WTC11 (cell line): ENCODE data around the gene SKP1. TPM values are rescaled to one million over a fixed set of nuclear protein-coding genes. Genes with fewer than 3 reads are reported as not detected.

Experiments used
- ATAC-seq: fragments of 200-7000 bp; cut with Tn5 transposase; 2 replicates; pipeline ENCODE4 v1.10.0; 2021; ENCODE audit warnings: mild to moderate bottlenecking, moderate library complexity
- CTCF ChIA-PET: fragments of 300-600 bp; sonication (Branson Sonifier 250); formaldehyde crosslinking; loops from one replicate; lab custom pipeline; 2021; ENCODE audit warnings: antibody characterized with exemption; lab: Charles Lee
- POLR2A ChIA-PET: fragments of 350-600 bp; sonication (Branson Sonifier 250); formaldehyde crosslinking; loops from one replicate; lab custom pipeline; 2021; ENCODE audit warnings: antibody characterized with exemption; lab: Charles Lee
- DNase-seq: peaks from one replicate; pipeline ENCODE4 v3.0.0; 2021; ENCODE audit warnings: low spot score
- H3K27ac Mint-ChIP-seq: 2 replicates; pipeline ENCODE4 v1.8.0; 2021; ENCODE audit warnings: mixed read lengths
- H3K27me3 Mint-ChIP-seq: 2 replicates; pipeline ENCODE4 v1.8.0; 2021; ENCODE audit warnings: low read depth, mild to moderate bottlenecking, moderate library complexity, mixed read lengths
- H3K36me3 Mint-ChIP-seq: 2 replicates; pipeline ENCODE4 v1.8.0; 2021; ENCODE audit warnings: mixed read lengths
- H3K4me1 Mint-ChIP-seq: 2 replicates; pipeline ENCODE4 v1.8.0; 2022; ENCODE audit warnings: mixed read lengths
- H3K4me3 Mint-ChIP-seq: 2 replicates; pipeline ENCODE4 v1.8.0; 2021; ENCODE audit warnings: mild to moderate bottlenecking, moderate library complexity, mixed read lengths
- H3K9me3 Mint-ChIP-seq: 2 replicates; pipeline ENCODE4 v1.8.0; 2021; ENCODE audit warnings: mixed read lengths
- ATF1 ChIP-seq: sonication (generic); formaldehyde crosslinking; IDR thresholded peaks from 2 replicates; pipeline ENCODE4 v1.8.1; 2023; ENCODE audit warnings: mild to moderate bottlenecking, moderate library complexity, missing genetic modification reagents
- CREB1 ChIP-seq: sonication (generic); formaldehyde crosslinking; IDR thresholded peaks from 2 replicates; pipeline ENCODE4 v1.8.0; 2023; ENCODE audit warnings: mild to moderate bottlenecking, missing genetic modification reagents
- ESRRA ChIP-seq: sonication (generic); formaldehyde crosslinking; IDR thresholded peaks from 2 replicates; pipeline ENCODE4 v1.8.1; 2022; ENCODE audit warnings: mild to moderate bottlenecking, missing genetic modification reagents, borderline replicate concordance
- FOXP1 ChIP-seq: sonication (generic); formaldehyde crosslinking; IDR thresholded peaks from 2 replicates; pipeline ENCODE4 v1.8.0; 2022; ENCODE audit warnings: missing genetic modification reagents, mild to moderate bottlenecking, moderate library complexity, borderline replicate concordance
- IRF1 ChIP-seq: sonication (generic); formaldehyde crosslinking; IDR thresholded peaks from 2 replicates; pipeline ENCODE4 v1.8.0; 2023; ENCODE audit warnings: missing genetic modification reagents
- MLX ChIP-seq: sonication (generic); formaldehyde crosslinking; IDR thresholded peaks from 2 replicates; pipeline ENCODE4 v1.8.1; 2023; ENCODE audit warnings: mild to moderate bottlenecking, missing genetic modification reagents, moderate library complexity
- NFE2L1 ChIP-seq: sonication (generic); formaldehyde crosslinking; IDR thresholded peaks from 2 replicates; pipeline ENCODE4 v1.8.1; 2023; ENCODE audit warnings: missing genetic modification reagents
- NFYB ChIP-seq: sonication (generic); formaldehyde crosslinking; conservative IDR thresholded peaks from 2 replicates; pipeline ENCODE4 v1.8.0; 2022; ENCODE audit warnings: low read depth, missing genetic modification reagents
- NR1H2 ChIP-seq: sonication (generic); formaldehyde crosslinking; IDR thresholded peaks from 2 replicates; pipeline ENCODE4 v1.9.0; 2021; ENCODE audit warnings: mild to moderate bottlenecking, moderate library complexity, missing genetic modification reagents
- NR3C1 ChIP-seq: sonication (generic); formaldehyde crosslinking; conservative IDR thresholded peaks from 2 replicates; pipeline ENCODE4 v1.8.1; 2023; ENCODE audit warnings: low read depth, mild to moderate bottlenecking, missing genetic modification reagents
- PRDM15 ChIP-seq: sonication (generic); formaldehyde crosslinking; IDR thresholded peaks from 2 replicates; pipeline ENCODE4 v1.8.0; 2022; ENCODE audit warnings: missing genetic modification reagents
- SMAD3 ChIP-seq: sonication (generic); formaldehyde crosslinking; IDR thresholded peaks from 2 replicates; pipeline ENCODE4 v1.8.0; 2022; ENCODE audit warnings: missing genetic modification reagents, mild to moderate bottlenecking, borderline replicate concordance
- SMAD4 ChIP-seq: sonication (generic); formaldehyde crosslinking; IDR thresholded peaks from 2 replicates; pipeline ENCODE4 v1.8.0; 2022; ENCODE audit warnings: mild to moderate bottlenecking, missing genetic modification reagents
- TEAD4 ChIP-seq: sonication (generic); formaldehyde crosslinking; IDR thresholded peaks from 2 replicates; pipeline ENCODE4 v1.8.0; 2022; ENCODE audit warnings: mild to moderate bottlenecking, missing genetic modification reagents
- ZBTB21 ChIP-seq: sonication (generic); formaldehyde crosslinking; IDR thresholded peaks from 2 replicates; pipeline ENCODE4 v1.8.1; 2023; ENCODE audit warnings: mild to moderate bottlenecking, missing genetic modification reagents, borderline replicate concordance
- ZBTB43 ChIP-seq: sonication (generic); formaldehyde crosslinking; IDR thresholded peaks from 2 replicates; pipeline ENCODE4 v1.8.1; 2023; ENCODE audit warnings: mild to moderate bottlenecking, missing genetic modification reagents
- ZNF232 ChIP-seq: sonication (generic); formaldehyde crosslinking; IDR thresholded peaks from 2 replicates; pipeline ENCODE4 v1.8.0; 2022; ENCODE audit warnings: mild to moderate bottlenecking, missing genetic modification reagents
- ZNF263 ChIP-seq: sonication (generic); formaldehyde crosslinking; IDR thresholded peaks from 2 replicates; pipeline ENCODE4 v1.8.1; 2022; ENCODE audit warnings: low read depth, mild to moderate bottlenecking, moderate library complexity, missing genetic modification reagents
- ZNF317 ChIP-seq: sonication (generic); formaldehyde crosslinking; IDR thresholded peaks from 2 replicates; pipeline ENCODE4 v1.8.1; 2023; ENCODE audit warnings: low read depth, mild to moderate bottlenecking, moderate library complexity, missing genetic modification reagents, borderline replicate concordance
- total RNA-seq: library from RNA; stranded (reverse); gene quantifications from 3 replicates; pipeline ENCODE4 v1.2.3, GENCODE V29; 2021
- TF ChIP-seq, protein P1 (sequence below): sonication (generic); formaldehyde crosslinking; IDR thresholded peaks from 2 replicates; pipeline ENCODE4 v1.8.0; 2023; ENCODE audit warnings: mild to moderate bottlenecking, missing genetic modification reagents
- TF ChIP-seq, protein P2 (sequence below): sonication (generic); formaldehyde crosslinking; conservative IDR thresholded peaks from 2 replicates; pipeline ENCODE4 v1.8.1; 2022; ENCODE audit warnings: mild to moderate bottlenecking, missing genetic modification reagents
- TF ChIP-seq, protein P3 (sequence below): sonication (generic); formaldehyde crosslinking; IDR thresholded peaks from 2 replicates; pipeline ENCODE4 v1.8.1; 2022; ENCODE audit warnings: low read depth, missing genetic modification reagents, borderline replicate concordance
- TF ChIP-seq, protein P4 (sequence below): fragments of 250-450 bp; sonication (Bioruptor Pico); IDR thresholded peaks from 2 replicates; pipeline ENCODE4 v1.9.0; 2021; ENCODE audit warnings: mild to moderate bottlenecking

SKP1 gene
- total RNA-seq, 1 experiment from 2014 or later: 285 TPM

DNA sequence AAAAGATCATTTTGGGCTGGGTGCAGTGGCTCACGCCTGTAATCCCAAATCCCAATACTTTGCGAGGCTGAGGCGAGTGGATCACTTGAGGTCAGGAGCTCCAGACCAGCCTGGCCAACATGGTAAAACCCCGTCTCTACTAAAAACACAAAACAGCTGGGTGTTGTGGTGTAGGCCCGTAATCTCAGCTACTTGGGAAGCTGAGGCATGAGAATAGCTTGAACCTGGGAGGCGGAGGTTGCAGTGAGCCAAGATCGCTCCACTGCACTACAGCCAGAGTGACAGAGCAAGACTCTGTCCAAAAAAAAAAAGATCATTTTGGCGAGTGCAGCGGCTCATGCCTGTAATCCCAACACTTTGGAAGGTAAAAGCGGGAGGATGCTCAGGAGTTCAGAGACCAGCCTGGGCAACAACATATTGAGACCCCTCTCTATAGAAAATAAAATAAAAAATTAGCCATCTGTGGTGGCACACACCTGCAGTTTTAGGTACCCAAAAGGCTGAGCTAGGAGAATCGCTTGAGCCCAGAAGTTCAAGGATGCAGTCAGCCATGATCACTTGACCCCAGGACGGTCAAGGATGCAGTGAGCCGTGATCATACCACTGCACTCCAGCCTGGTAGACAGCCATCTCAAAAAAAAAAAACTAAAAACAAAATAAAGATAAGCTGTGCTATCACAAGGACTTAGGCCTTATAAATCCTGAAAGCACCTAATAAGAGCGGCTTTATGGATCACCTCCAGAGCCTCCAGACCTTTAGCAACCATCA lies 32.9 kb upstream of the SKP1 start:
- no peak overlapping the region for H3K4me3 Mint-ChIP-seq
- POLR2A ChIA-PET: interaction anchor here (0.7 to 1.1 kb wide), 2 partner anchors 17 to 44 kb away, joined by 3 to 5 read pairs; no protein-coding TSS in a partner anchor
- DNase-seq (no peak), ATAC-seq (peak; percentile 18)
- no peaks in the 10 kb centered on the region for H3K27me3 Mint-ChIP-seq
- H3K9me3 Mint-ChIP-seq: no peaks in the 10 kb centered on the region; the same call in 1 of the 2 replicates
- H3K36me3 Mint-ChIP-seq: peaks cover 23% of the 10 kb centered on the region
- H3K27ac Mint-ChIP-seq: peak overlapping the region; percentile 74; the same call in 1 of the 2 replicates
- TF ChIP-seq, protein P1, sequence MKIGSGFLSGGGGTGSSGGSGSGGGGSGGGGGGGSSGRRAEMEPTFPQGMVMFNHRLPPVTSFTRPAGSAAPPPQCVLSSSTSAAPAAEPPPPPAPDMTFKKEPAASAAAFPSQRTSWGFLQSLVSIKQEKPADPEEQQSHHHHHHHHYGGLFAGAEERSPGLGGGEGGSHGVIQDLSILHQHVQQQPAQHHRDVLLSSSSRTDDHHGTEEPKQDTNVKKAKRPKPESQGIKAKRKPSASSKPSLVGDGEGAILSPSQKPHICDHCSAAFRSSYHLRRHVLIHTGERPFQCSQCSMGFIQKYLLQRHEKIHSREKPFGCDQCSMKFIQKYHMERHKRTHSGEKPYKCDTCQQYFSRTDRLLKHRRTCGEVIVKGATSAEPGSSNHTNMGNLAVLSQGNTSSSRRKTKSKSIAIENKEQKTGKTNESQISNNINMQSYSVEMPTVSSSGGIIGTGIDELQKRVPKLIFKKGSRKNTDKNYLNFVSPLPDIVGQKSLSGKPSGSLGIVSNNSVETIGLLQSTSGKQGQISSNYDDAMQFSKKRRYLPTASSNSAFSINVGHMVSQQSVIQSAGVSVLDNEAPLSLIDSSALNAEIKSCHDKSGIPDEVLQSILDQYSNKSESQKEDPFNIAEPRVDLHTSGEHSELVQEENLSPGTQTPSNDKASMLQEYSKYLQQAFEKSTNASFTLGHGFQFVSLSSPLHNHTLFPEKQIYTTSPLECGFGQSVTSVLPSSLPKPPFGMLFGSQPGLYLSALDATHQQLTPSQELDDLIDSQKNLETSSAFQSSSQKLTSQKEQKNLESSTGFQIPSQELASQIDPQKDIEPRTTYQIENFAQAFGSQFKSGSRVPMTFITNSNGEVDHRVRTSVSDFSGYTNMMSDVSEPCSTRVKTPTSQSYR: no peak
- TF ChIP-seq ATF1 (CRISPR knock-in tag) (no peak), IRF1 (CRISPR knock-in tag) (no peak), ESRRA (CRISPR knock-in tag) (no peak), ZNF263 (CRISPR knock-in tag) (no peak), ZBTB43 (CRISPR knock-in tag) (no peak), SMAD4 (CRISPR knock-in tag) (no peak), NFE2L1 (CRISPR knock-in tag) (no peak), FOXP1 (CRISPR knock-in tag) (no peak)
- TF ChIP-seq, protein P2, sequence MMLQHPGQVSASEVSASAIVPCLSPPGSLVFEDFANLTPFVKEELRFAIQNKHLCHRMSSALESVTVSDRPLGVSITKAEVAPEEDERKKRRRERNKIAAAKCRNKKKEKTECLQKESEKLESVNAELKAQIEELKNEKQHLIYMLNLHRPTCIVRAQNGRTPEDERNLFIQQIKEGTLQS: no peak
- CTCF ChIA-PET: interaction anchor here (0.6 to 1.9 kb wide), 5 partner anchors 17 to 170 kb away, joined by 3 to 6 read pairs (median 4); partner anchors contain the start of gene PPP2CA
- H3K4me1 Mint-ChIP-seq: peaks cover 20% of the 10 kb centered on the region

DNA sequence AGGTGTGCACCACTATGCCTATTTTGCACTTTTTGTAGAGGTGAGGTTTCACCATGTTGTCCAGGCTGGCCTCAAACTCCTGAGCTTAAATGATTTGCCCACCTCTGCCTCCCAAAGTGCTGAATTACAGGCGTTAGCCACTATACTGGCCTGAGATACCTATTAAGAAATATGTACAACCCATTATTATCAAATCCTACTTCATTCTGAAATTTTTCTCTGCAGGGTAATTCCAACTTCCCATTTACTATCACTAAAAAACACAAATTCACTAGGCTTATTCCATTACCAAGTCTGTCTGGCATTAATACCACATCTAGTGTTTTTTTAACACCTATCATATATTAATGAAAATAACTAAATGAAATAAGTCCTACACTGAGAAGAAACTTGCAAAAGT lies 30.9 kb upstream of the SKP1 start:
- ATAC-seq (no peak), DNase-seq (no peak)
- Mint-ChIP-seq H3K36me3 (peaks cover 29% of the 10 kb centered on the region), H3K4me3 (no peak overlapping the region), H3K4me1 (peaks cover 20% of the 10 kb centered on the region), H3K9me3 (no peaks in the 10 kb centered on the region), H3K27ac (peak overlapping the region; percentile 41; the same call in 1 of the 2 replicates), H3K27me3 (no peaks in the 10 kb centered on the region)
- POLR2A ChIA-PET: no interaction called here
- CTCF ChIA-PET: no interaction called here
- TF ChIP-seq ZBTB21 (CRISPR knock-in tag) (no peak), CREB1 (CRISPR knock-in tag) (no peak), SMAD3 (CRISPR knock-in tag) (no peak), ZNF317 (CRISPR knock-in tag) (no peak), ESRRA (CRISPR knock-in tag) (no peak), NR1H2 (no peak), ZNF232 (no peak), NFYB (CRISPR knock-in tag) (no peak), NR3C1 (no peak), PRDM15 (CRISPR knock-in tag) (no peak), MLX (CRISPR knock-in tag) (no peak), TEAD4 (CRISPR knock-in tag) (no peak)
- TF ChIP-seq, protein P3, sequence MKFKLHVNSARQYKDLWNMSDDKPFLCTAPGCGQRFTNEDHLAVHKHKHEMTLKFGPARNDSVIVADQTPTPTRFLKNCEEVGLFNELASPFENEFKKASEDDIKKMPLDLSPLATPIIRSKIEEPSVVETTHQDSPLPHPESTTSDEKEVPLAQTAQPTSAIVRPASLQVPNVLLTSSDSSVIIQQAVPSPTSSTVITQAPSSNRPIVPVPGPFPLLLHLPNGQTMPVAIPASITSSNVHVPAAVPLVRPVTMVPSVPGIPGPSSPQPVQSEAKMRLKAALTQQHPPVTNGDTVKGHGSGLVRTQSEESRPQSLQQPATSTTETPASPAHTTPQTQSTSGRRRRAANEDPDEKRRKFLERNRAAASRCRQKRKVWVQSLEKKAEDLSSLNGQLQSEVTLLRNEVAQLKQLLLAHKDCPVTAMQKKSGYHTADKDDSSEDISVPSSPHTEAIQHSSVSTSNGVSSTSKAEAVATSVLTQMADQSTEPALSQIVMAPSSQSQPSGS: no peak
- TF ChIP-seq, protein P4, sequence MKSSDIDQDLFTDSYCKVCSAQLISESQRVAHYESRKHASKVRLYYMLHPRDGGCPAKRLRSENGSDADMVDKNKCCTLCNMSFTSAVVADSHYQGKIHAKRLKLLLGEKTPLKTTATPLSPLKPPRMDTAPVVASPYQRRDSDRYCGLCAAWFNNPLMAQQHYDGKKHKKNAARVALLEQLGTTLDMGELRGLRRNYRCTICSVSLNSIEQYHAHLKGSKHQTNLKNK (CRISPR knock-in tag): no peak
